ENCODE results near the gene PZP. TPM values are rescaled to one million over a fixed set of nuclear protein-coding genes. Genes with fewer than 3 reads are reported as not detected.
"Not testable (repeated sequence)": the region's sequence is repeated elsewhere in the genome, so short reads cannot be mapped to it uniquely, and the experiment has no call there.

PZP gene
- total and polyA plus RNA-seq, 9 of the 15 experiments (the other 6 are each of a cell fraction or from before 2014, with no cell fraction given), result 0.01 TPM; not detected in 8

DNA sequence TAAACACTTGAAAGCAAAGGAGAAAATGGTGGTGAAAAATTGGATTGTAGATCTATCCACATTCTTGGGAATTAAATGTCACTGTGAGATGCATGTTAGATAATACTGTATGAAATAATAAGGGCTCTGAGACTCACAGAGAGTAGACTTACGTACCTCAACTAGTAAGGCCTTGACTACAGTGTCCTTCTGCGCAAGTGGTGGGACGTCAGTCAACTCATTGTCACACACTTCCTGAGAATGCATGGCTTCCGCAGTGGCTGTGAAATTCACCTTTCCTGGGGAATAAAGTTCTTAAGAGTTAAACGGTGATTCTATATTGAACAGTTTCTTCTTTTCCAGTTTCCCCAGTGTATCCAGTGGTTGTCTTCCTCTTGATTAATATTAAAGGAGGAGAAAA, 32.6 kb upstream of the PZP start:
- no peaks in the 10 kb centered on the region for H3K36me3 ChIP-seq (ENCODE audit: control insufficient read depth, insufficient read depth, low read length)
- POLR2A ChIA-PET, result no interaction called here
- no peak for FAIRE-seq
- peaks cover 5 to 12% of the 10 kb centered on the region in 2 experiments for H3K27me3 ChIP-seq (ENCODE audit: control insufficient read depth in 2 of 2, insufficient read depth in 2 of 2, low read length in 2 of 2)
- no peak for ATAC-seq
- in situ Hi-C loops (cut with MboI), result no loop called here
- no peak overlapping the region for H3K9ac ChIP-seq (ENCODE audit: insufficient read depth in 1 of 2, low read depth in 2 of 2, low read length in 2 of 2)
- TF ChIP-seq, protein P1, sequence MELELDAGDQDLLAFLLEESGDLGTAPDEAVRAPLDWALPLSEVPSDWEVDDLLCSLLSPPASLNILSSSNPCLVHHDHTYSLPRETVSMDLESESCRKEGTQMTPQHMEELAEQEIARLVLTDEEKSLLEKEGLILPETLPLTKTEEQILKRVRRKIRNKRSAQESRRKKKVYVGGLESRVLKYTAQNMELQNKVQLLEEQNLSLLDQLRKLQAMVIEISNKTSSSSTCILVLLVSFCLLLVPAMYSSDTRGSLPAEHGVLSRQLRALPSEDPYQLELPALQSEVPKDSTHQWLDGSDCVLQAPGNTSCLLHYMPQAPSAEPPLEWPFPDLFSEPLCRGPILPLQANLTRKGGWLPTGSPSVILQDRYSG (tag; conservative IDR thresholded peaks at IDR 0.05; ENCODE audit: low read depth), result no peak
- TF ChIP-seq PTBP1 (IDR thresholded peaks at IDR 0.05; ENCODE audit: low read depth, low read length) (no peak), FOXJ2 (tag; IDR thresholded peaks at IDR 0.05) (no peak), CXXC5 (CRISPR knock-in tag; IDR thresholded peaks at IDR 0.05) (no peak), ZNF696 (CRISPR knock-in tag; conservative IDR thresholded peaks at IDR 0.05) (no peak), RFX1 (IDR thresholded peaks at IDR 0.05) (no peak), ZNF707 (CRISPR knock-in tag; conservative IDR thresholded peaks at IDR 0.05) (no peak), CCAR2 (IDR thresholded peaks at IDR 0.05; ENCODE audit: low read depth, low read length) (no peak)
- TF ChIP-seq, protein P2, sequence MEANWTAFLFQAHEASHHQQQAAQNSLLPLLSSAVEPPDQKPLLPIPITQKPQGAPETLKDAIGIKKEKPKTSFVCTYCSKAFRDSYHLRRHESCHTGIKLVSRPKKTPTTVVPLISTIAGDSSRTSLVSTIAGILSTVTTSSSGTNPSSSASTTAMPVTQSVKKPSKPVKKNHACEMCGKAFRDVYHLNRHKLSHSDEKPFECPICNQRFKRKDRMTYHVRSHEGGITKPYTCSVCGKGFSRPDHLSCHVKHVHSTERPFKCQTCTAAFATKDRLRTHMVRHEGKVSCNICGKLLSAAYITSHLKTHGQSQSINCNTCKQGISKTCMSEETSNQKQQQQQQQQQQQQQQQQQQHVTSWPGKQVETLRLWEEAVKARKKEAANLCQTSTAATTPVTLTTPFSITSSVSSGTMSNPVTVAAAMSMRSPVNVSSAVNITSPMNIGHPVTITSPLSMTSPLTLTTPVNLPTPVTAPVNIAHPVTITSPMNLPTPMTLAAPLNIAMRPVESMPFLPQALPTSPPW (CRISPR knock-in tag; IDR thresholded peaks at IDR 0.05), result no peak
- H3K4me1 ChIP-seq (replicated peaks in 1 of 2; ENCODE audit: control insufficient read depth in 2 of 2, insufficient read depth in 2 of 2, low read length in 2 of 2), result no peaks in the 10 kb centered on the region
- H3K79me2 ChIP-seq (ENCODE audit: control insufficient read depth, insufficient read depth, low read length), result no peaks in the 10 kb centered on the region
- DNase-seq (ENCODE audit: extremely low read depth in 1 of 4, low spot score in 3 of 4), result no peak
- no peak overlapping the region for H3K4me2 ChIP-seq (ENCODE audit: insufficient read depth, low read length)
- no peak overlapping the region for H3K4me3 ChIP-seq
- no peaks in the 10 kb centered on the region for H3K9me3 ChIP-seq (replicated peaks; ENCODE audit: control insufficient read depth, insufficient read depth, low read depth, low read length)
- intact Hi-C loops (cut with micrococcal nuclease), result no loop called here
- no peak overlapping the region for H2AFZ ChIP-seq (ENCODE audit: low read depth, low read length)
- H4K20me1 ChIP-seq (replicated peaks; ENCODE audit: control insufficient read depth, insufficient read depth, low read length), result no peaks in the 10 kb centered on the region
- no TSS peak for BruUV-seq (replicated peaks)
- WGBS (ENCODE audit: insufficient coverage, low coverage, missing lambda C conversion rate), result 16% methylated on average over 5 of the region's 5 CpGs
- no peaks in the 10 kb centered on the region for H3K9me1 ChIP-seq (ENCODE audit: control insufficient read depth, insufficient read depth, low read length)
- CTCF ChIA-PET (ENCODE audit: low intra/inter-chr PET ratio), result no interaction called here
- no peak overlapping the region for H3K27ac ChIP-seq (ENCODE audit: extremely low read depth, low read depth, low read length)

GRCh38 chr12:9240004-9240635, 31.9 kb upstream of the PZP start:
- H4K20me1 ChIP-seq (replicated peaks; ENCODE audit: control insufficient read depth, insufficient read depth, low read length); BruUV-seq (replicated peaks); H3K9me3 ChIP-seq (replicated peaks; ENCODE audit: control insufficient read depth, insufficient read depth, low read depth, low read length); in situ Hi-C loops (cut with MboI); intact Hi-C loops (cut with micrococcal nuclease); H3K79me2 ChIP-seq (ENCODE audit: control insufficient read depth, insufficient read depth, low read length); CTCF ChIA-PET (ENCODE audit: low intra/inter-chr PET ratio); FAIRE-seq; H3K9ac ChIP-seq (ENCODE audit: insufficient read depth in 1 of 2, low read depth in 2 of 2, low read length in 2 of 2); H3K9me1 ChIP-seq (ENCODE audit: control insufficient read depth, insufficient read depth, low read length); H3K4me1 ChIP-seq (replicated peaks in 1 of 2; ENCODE audit: control insufficient read depth in 2 of 2, insufficient read depth in 2 of 2, low read length in 2 of 2); H2AFZ ChIP-seq (ENCODE audit: low read depth, low read length); H3K4me3 ChIP-seq; H3K27ac ChIP-seq (ENCODE audit: extremely low read depth, low read depth, low read length); H3K4me2 ChIP-seq (ENCODE audit: insufficient read depth, low read length); POLR2A ChIA-PET; DNase-seq (ENCODE audit: extremely low read depth in 1 of 4, low spot score in 3 of 4); ATAC-seq; H3K36me3 ChIP-seq (ENCODE audit: control insufficient read depth, insufficient read depth, low read length): not testable (repeated sequence)
- H3K27me3 ChIP-seq (ENCODE audit: control insufficient read depth in 2 of 2, insufficient read depth in 2 of 2, low read length in 2 of 2), result peaks cover 5 to 12% of the 10 kb centered on the region in 2 experiments
- WGBS (ENCODE audit: insufficient coverage, low coverage, missing lambda C conversion rate), result 62% methylated on average over 16 of the region's 33 CpGs
